ENCODE measurements around the gene ILKAP. TPM values are rescaled to one million over a fixed set of nuclear protein-coding genes. Genes with fewer than 3 reads are reported as not detected.

The ILKAP gene
- total and polyA plus RNA-seq, 2 donors (not counting 1 experiment from before 2014, with no cell fraction given): 82.5 to 98.6 TPM

DNA sequence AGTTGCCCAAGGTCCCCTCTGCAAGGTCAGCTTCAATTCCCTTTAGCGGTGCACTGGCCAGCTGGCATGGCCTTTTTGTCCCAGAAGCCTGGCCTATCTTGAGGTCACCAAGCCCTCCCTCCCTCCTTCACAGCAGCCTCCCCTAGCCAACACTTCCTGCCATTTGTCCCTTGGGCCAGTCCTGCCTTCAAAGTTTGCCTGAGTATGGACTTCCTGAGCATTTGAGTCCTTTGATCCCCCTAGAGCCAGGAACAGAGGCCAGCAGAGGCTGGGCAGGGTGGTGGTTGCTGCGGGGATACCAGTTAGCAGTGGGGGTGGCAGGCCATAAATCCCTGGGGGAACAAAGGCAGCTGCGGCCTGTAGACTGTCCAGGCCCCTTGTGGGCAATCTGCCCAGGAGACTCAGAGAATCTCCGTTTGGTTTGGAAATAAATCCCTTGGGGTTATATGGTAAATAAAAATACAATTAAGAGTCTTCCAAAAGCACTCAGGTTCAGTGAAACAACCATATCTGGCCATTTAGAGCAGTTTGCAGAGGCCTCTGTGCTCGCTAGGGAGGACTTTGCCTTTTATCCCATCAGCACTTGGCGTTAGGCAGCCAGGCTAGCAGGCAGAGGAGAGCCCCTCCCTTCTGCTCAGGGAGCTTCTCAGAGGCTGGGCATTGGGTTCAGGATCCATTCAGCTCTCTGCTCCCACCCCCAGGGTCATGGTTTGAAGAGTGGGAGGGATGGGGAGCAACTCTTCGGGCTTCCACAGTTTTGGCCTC, 39.4 kb upstream of the ILKAP start:
- peaks cover 0 to 15% (median 0%) of the 10 kb centered on the region in 3 donors for H3K9me3 ChIP-seq (ENCODE audit: control extremely low read depth in 1 of 3, control insufficient read depth in 2 of 3, insufficient read depth in 1 of 3, low read length in 2 of 3)
- intact Hi-C loops (cut with micrococcal nuclease): no loop called here
- no peak overlapping the region for H3K27ac ChIP-seq (ENCODE audit: low read length in 2 of 2)
- POLR2A ChIA-PET: no interaction called here
- H3K9me3 Mint-ChIP-seq (ENCODE audit: insufficient read depth): no peaks in the 10 kb centered on the region
- no peak overlapping the region for H3K4me2 ChIP-seq (replicated peaks; ENCODE audit: low read depth, low read length, poor library complexity, severe bottlenecking)
- H3K36me3 ChIP-seq (replicated peaks in 1 of 2; ENCODE audit: control extremely low read depth in 1 of 2, control insufficient read depth in 1 of 2, extremely low read depth in 1 of 2, insufficient read depth in 2 of 2, low read length in 1 of 2): peaks cover 0 to 3% of the 10 kb centered on the region in 2 experiments
- no peak overlapping the region for H3K4me3 Mint-ChIP-seq
- H3K4me1 Mint-ChIP-seq: peaks cover 12% of the 10 kb centered on the region
- H4K20me1 ChIP-seq (ENCODE audit: control insufficient read depth, insufficient read depth, low read length, poor library complexity, severe bottlenecking): peaks cover 5% of the 10 kb centered on the region
- H3K27ac Mint-ChIP-seq: no peak overlapping the region
- H3K79me2 ChIP-seq (ENCODE audit: control insufficient read depth, insufficient read depth, low read length): no peaks in the 10 kb centered on the region
- ATAC-seq (ENCODE audit: low read depth): no peak
- WGBS (ENCODE audit: insufficient coverage): 97% methylated on average over 3 of the region's 7 CpGs
- H2AFZ ChIP-seq (ENCODE audit: insufficient read depth, low read depth, low read length, poor library complexity, severe bottlenecking): no peak overlapping the region
- H3K4me1 ChIP-seq (ENCODE audit: control insufficient read depth in 2 of 2, insufficient read depth in 2 of 2, low read length in 2 of 2): peaks cover 14 to 15% of the 10 kb centered on the region in 2 donors
- H3K9ac ChIP-seq (ENCODE audit: low read length): no peak overlapping the region
- TF ChIP-seq, protein P1, sequence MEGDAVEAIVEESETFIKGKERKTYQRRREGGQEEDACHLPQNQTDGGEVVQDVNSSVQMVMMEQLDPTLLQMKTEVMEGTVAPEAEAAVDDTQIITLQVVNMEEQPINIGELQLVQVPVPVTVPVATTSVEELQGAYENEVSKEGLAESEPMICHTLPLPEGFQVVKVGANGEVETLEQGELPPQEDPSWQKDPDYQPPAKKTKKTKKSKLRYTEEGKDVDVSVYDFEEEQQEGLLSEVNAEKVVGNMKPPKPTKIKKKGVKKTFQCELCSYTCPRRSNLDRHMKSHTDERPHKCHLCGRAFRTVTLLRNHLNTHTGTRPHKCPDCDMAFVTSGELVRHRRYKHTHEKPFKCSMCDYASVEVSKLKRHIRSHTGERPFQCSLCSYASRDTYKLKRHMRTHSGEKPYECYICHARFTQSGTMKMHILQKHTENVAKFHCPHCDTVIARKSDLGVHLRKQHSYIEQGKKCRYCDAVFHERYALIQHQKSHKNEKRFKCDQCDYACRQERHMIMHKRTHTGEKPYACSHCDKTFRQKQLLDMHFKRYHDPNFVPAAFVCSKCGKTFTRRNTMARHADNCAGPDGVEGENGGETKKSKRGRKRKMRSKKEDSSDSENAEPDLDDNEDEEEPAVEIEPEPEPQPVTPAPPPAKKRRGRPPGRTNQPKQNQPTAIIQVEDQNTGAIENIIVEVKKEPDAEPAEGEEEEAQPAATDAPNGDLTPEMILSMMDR (IDR thresholded peaks at IDR 0.05): no peak
- TF ChIP-seq EZH2 (IDR thresholded peaks at IDR 0.05; ENCODE audit: borderline replicate concordance, insufficient read depth, low read depth, low read length, poor library complexity, severe bottlenecking): no peak
- no peak for DNase-seq
- CTCF ChIA-PET: interaction anchor here (1.1 kb wide), 1 partner anchor 20 kb away, joined by 6 read pairs; no protein-coding TSS in a partner anchor
- H3K27me3 Mint-ChIP-seq: no peaks in the 10 kb centered on the region
- H3K4me3 ChIP-seq (ENCODE audit: control extremely low read depth in 1 of 5, extremely low read depth in 1 of 5, insufficient read depth in 1 of 5, low read depth in 2 of 5, low read length in 4 of 5): no peak overlapping the region
- H3K27me3 ChIP-seq (replicated peaks in 1 of 4; ENCODE audit: control extremely low read depth in 1 of 4, control insufficient read depth in 3 of 4, insufficient read depth in 4 of 4, low read length in 3 of 4): peaks cover 0 to 19% (median 4%) of the 10 kb centered on the region in 4 experiments

DNA sequence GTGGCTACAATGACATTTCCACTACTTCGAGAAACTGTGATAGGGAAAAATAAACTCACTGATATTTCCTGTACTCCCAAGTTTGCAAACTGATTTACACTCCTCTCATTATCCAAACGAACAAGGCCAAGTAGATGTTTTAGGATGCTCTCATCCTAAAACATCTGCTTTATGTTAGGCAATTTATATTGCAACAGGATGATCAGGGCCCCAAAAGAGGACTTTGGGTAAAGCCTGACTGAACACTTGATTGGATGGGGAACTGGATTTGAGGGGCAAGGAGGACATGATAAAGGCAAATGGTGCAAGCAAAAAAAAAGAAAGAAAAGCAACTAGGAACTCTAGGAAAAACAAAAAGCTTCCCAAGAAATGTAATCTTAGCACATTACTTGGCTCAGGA, 38.5 kb upstream of the ILKAP start:
- ChIA-PET CTCF (interaction anchor here (1.0 kb wide), 1 partner anchor 21 kb away, joined by 4 read pairs; no protein-coding TSS in a partner anchor), POLR2A (no interaction called here)

More for the DNA sequence above, 38.5 kb upstream of the ILKAP start:
- peaks cover 0 to 17% (median 0%) of the 10 kb centered on the region in 3 donors for H3K9me3 ChIP-seq (ENCODE audit: control extremely low read depth in 1 of 3, control insufficient read depth in 2 of 3, insufficient read depth in 1 of 3, low read length in 2 of 3)
- no CpG with 5 or more reads among the region's 2 CpGs for WGBS (ENCODE audit: insufficient coverage)
- no peak overlapping the region for H3K4me3 ChIP-seq (ENCODE audit: control extremely low read depth in 1 of 5, extremely low read depth in 1 of 5, insufficient read depth in 1 of 5, low read depth in 2 of 5, low read length in 4 of 5)
- Mint-ChIP-seq H3K4me1 (peaks cover 15% of the 10 kb centered on the region), H3K27ac (no peak overlapping the region), H3K27me3 (no peaks in the 10 kb centered on the region), H3K9me3 (ENCODE audit: insufficient read depth) (no peaks in the 10 kb centered on the region), H3K4me3 (peak overlapping the region; percentile 40)
- intact Hi-C loops (cut with micrococcal nuclease): no loop called here
- no peaks in the 10 kb centered on the region for H3K79me2 ChIP-seq (ENCODE audit: control insufficient read depth, insufficient read depth, low read length)
- H2AFZ ChIP-seq (ENCODE audit: insufficient read depth, low read depth, low read length, poor library complexity, severe bottlenecking): no peak overlapping the region
- H3K36me3 ChIP-seq (replicated peaks in 1 of 2; ENCODE audit: control extremely low read depth in 1 of 2, control insufficient read depth in 1 of 2, extremely low read depth in 1 of 2, insufficient read depth in 2 of 2, low read length in 1 of 2): peaks cover 0 to 3% of the 10 kb centered on the region in 2 experiments
- H3K4me2 ChIP-seq (replicated peaks; ENCODE audit: low read depth, low read length, poor library complexity, severe bottlenecking): no peak overlapping the region
- ATAC-seq (ENCODE audit: low read depth) (no peak), DNase-seq (no peak)
- no peak overlapping the region for H3K9ac ChIP-seq (ENCODE audit: low read length)
- peaks cover 0 to 28% (median 9%) of the 10 kb centered on the region in 4 experiments for H3K27me3 ChIP-seq (replicated peaks in 1 of 4; ENCODE audit: control extremely low read depth in 1 of 4, control insufficient read depth in 3 of 4, insufficient read depth in 4 of 4, low read length in 3 of 4)
- TF ChIP-seq, protein P1 (IDR thresholded peaks at IDR 0.05): no peak
- no peak for TF ChIP-seq EZH2 (IDR thresholded peaks at IDR 0.05; ENCODE audit: borderline replicate concordance, insufficient read depth, low read depth, low read length, poor library complexity, severe bottlenecking)
- peaks cover 5% of the 10 kb centered on the region for H4K20me1 ChIP-seq (ENCODE audit: control insufficient read depth, insufficient read depth, low read length, poor library complexity, severe bottlenecking)
- H3K4me1 ChIP-seq (ENCODE audit: control insufficient read depth in 2 of 2, insufficient read depth in 2 of 2, low read length in 2 of 2): peaks cover 14 to 15% of the 10 kb centered on the region in 2 donors
- H3K27ac ChIP-seq (ENCODE audit: low read length in 2 of 2): no peak overlapping the region
